Suprapubic skin (tissue), 4 donors: ENCODE data around the gene PRM2. TPM values are rescaled to one million over a fixed set of nuclear protein-coding genes. Genes with fewer than 3 reads are reported as not detected.

ENCODE experiments used
- DNase-seq, 2 donors: peaks; one replicate each; pipeline ENCODE4 v3.0.0-alpha.2; 2019; ENCODE audit warnings: low spot score in 2 of 2
- H3K27ac ChIP-seq: fragments of 200-600 bp; sonication (generic); one replicate; pipeline ENCODE4 v1.5.1; 2019
- H3K27me3 ChIP-seq: fragments of 200-600 bp; sonication (generic); one replicate; pipeline ENCODE4 v1.5.1; 2019
- H3K36me3 ChIP-seq: fragments of 200-600 bp; sonication (generic); one replicate; pipeline ENCODE4 v1.5.1; 2019
- H3K4me1 ChIP-seq: fragments of 200-600 bp; sonication (generic); one replicate; pipeline ENCODE4 v1.5.1; 2019
- H3K4me3 ChIP-seq: fragments of 200-600 bp; sonication (generic); one replicate; pipeline ENCODE4 v1.5.1; 2019; ENCODE audit warnings: mild to moderate bottlenecking
- H3K9me3 ChIP-seq: fragments of 200-600 bp; sonication (generic); one replicate; pipeline ENCODE4 v1.5.1; 2019
- CTCF ChIP-seq, 2 donors: fragments of 200-600 bp in 1 of 2; fragments of 450-650 bp in 1 of 2; sonication (generic) in 1 of 2; IDR thresholded peaks; one replicate each; pipeline ENCODE4 v1.5.1; 2016 to 2019; ENCODE audit warnings: antibody characterized with exemption in 2 of 2, mild to moderate bottlenecking in 1 of 2, moderate library complexity in 1 of 2
- EP300 ChIP-seq: sonication (generic); formaldehyde crosslinking; IDR thresholded peaks from one replicate; pipeline ENCODE4 v1.6.1; 2017; ENCODE audit warnings: antibody characterized with exemption
- POLR2A ChIP-seq, 2 donors: fragments of 450-650 bp; IDR thresholded peaks; one replicate each; pipeline ENCODE4 v1.6.1; 2017; ENCODE audit warnings: antibody characterized with exemption in 2 of 2, mild to moderate bottlenecking in 2 of 2, moderate library complexity in 2 of 2
- POLR2AphosphoS5 ChIP-seq, 3 donors: sonication (generic); formaldehyde crosslinking; IDR thresholded peaks; one replicate each; pipeline ENCODE4 v1.6.1; 2017; ENCODE audit warnings: antibody characterized with exemption in 3 of 3
- WGBS: methylation state at CpG from one replicate; pipeline ENCODE4 v1.1.5; 2018; 5-methylcytosine and 5-hydroxymethylcytosine counted together
- total RNA-seq, 4 donors: library from RNA; depleted of rRNA; stranded (reverse); fragments of >200 nt; gene quantifications; one replicate each; pipeline ENCODE4 v1.1.0, GENCODE V29; 2016

PRM2 gene
- total RNA-seq, 4 donors from 2014 or later: not detected

GRCh38 chr16:11239644-11240632 is 36.3 kb downstream of the PRM2 start:
- DNase-seq: no peak
- Histone ChIP-seq H3K27me3 (no peaks in the 10 kb centered on the region), H3K36me3 (no peaks in the 10 kb centered on the region), H3K9me3 (no peaks in the 10 kb centered on the region), H3K4me3 (no peak overlapping the region), H3K27ac (no peak overlapping the region), H3K4me1 (no peaks in the 10 kb centered on the region)
- no peak for TF ChIP-seq EP300
- TF ChIP-seq POLR2AphosphoS5 (IDR thresholded peaks at IDR 0.05): no peak
- TF ChIP-seq POLR2A (IDR thresholded peaks at IDR 0.05): no peak
- no peak for TF ChIP-seq CTCF (IDR thresholded peaks at IDR 0.05)
- WGBS: 80% methylated on average over 10 of the region's 10 CpGs

- H3K27me3 ChIP-seq: no peaks in the 10 kb centered on the region
- H3K27ac ChIP-seq: no peak overlapping the region
- no peak overlapping the region for H3K4me3 ChIP-seq
- DNase-seq: no peak
- no peaks in the 10 kb centered on the region for H3K36me3 ChIP-seq
- WGBS: 97% methylated on average over 15 of the region's 15 CpGs
- no peaks in the 10 kb centered on the region for H3K9me3 ChIP-seq
- H3K4me1 ChIP-seq: no peaks in the 10 kb centered on the region
- TF ChIP-seq POLR2AphosphoS5 (IDR thresholded peaks at IDR 0.05): no peak
- no peak for TF ChIP-seq EP300
- TF ChIP-seq CTCF (IDR thresholded peaks at IDR 0.05): no peak
- no peak for TF ChIP-seq POLR2A (IDR thresholded peaks at IDR 0.05)
Observed at GRCh38 chr16:11238272-11239202, 37.7 kb downstream of the PRM2 start.

- H3K27ac ChIP-seq: no peak overlapping the region
Observed at GRCh38 chr16:11236461-11237254, 39.6 kb downstream of the PRM2 start.

GRCh38 chr16:11235703-11235991 is 40.6 kb downstream of the PRM2 start:
- TF ChIP-seq POLR2A (IDR thresholded peaks at IDR 0.05) (no peak), EP300 (no peak), CTCF (IDR thresholded peaks at IDR 0.05) (no peak), POLR2AphosphoS5 (IDR thresholded peaks at IDR 0.05) (no peak)
- WGBS: 75% methylated on average over 5 of the region's 5 CpGs
- no peaks in the 10 kb centered on the region for H3K4me1 ChIP-seq
- no peaks in the 10 kb centered on the region for H3K36me3 ChIP-seq
- no peaks in the 10 kb centered on the region for H3K9me3 ChIP-seq
- no peak overlapping the region for H3K27ac ChIP-seq
- H3K27me3 ChIP-seq: no peaks in the 10 kb centered on the region
- no peak overlapping the region for H3K4me3 ChIP-seq
- no peak for DNase-seq

More at GRCh38 chr16:11236461-11237254, 39.6 kb downstream of the PRM2 start:
- TF ChIP-seq POLR2AphosphoS5 (IDR thresholded peaks at IDR 0.05) (no peak), EP300 (no peak), CTCF (IDR thresholded peaks at IDR 0.05) (no peak), POLR2A (IDR thresholded peaks at IDR 0.05) (no peak)
- WGBS: 67% methylated on average over 7 of the region's 10 CpGs
- H3K27me3 ChIP-seq: no peaks in the 10 kb centered on the region
- no peaks in the 10 kb centered on the region for H3K9me3 ChIP-seq
- H3K4me1 ChIP-seq: no peaks in the 10 kb centered on the region
- H3K4me3 ChIP-seq: no peak overlapping the region
- DNase-seq: no peak
- no peaks in the 10 kb centered on the region for H3K36me3 ChIP-seq
